ENCODE measurements around the gene YAF2. TPM values are rescaled to one million over a fixed set of nuclear protein-coding genes. Genes with fewer than 3 reads are reported as not detected.

Gene YAF2
- total RNA-seq, 1 experiment from 2014 or later = 15.0 TPM

DNA sequence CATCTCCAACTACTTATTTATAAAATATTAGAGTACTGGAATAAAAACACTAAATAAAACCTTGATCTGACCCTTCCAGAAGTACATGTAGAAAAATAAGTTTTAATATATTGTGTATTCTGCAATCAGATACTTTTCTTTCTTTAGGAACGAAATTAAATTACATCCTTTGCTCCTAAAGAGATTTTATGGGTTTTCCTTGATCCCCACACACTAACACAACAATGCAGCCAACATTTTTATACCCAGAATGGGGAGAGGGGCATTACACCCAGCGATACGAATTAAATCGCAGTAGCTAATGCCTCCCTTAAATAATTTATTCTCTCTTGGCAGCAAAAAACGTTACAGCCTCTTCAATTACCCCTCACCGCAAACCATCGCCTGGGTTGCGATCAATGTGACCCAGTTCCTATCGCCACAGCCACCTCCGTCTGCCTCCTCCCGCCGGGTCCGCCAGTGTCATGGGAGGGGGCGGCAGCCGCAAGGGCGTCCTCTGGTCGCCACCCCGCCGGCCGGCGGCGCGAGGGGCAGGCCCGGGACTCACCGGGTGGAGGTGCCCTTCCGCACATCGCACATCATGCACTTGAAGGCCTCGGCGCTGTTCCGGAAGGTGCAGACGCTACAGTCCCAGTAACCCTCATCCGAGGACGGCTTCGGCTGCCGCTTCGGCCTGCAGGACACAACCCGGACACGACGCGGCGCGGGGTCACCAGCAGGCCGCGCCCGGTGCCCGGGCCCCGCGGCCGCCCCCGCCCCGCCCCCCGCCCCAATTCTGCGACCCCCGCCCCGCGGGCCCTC, 796 bp downstream of the YAF2 start:
- intact Hi-C loops (cut with micrococcal nuclease) = loop anchor here (2.0 to 5.0 kb wide), 3 partner anchors 90 to 330 kb away; partner anchors contain the start of genes GXYLT1, PPHLN1 and ZCRB1
- Histone ChIP-seq H3K9me2 (ENCODE audit: insufficient read depth) (no peaks in the 10 kb centered on the region), H3K27me3 (ENCODE audit: insufficient read depth, low read length) (no peaks in the 10 kb centered on the region), H3K36me3 (ENCODE audit: control insufficient read depth in 1 of 2, insufficient read depth in 2 of 2, low read length in 2 of 2) (0 out of 4 replicates have a peak, but pooled peaks cover 0 to 2% of the 10 kb centered on the region in 2 experiments), H3K4me3 (replicated peaks in 1 of 2; ENCODE audit: low read depth in 1 of 2, low read length in 2 of 2) (peak overlapping the region; percentile 59 to 70), H3K79me2 (ENCODE audit: insufficient read depth, low read length) (peaks cover 32% of the 10 kb centered on the region), H3K4me1 (ENCODE audit: control insufficient read depth in 1 of 2, insufficient read depth in 2 of 2, low read length in 2 of 2) (peaks cover 0 to 15% of the 10 kb centered on the region in 2 experiments; a peak in 2 of 4 replicates), H3K9ac (ENCODE audit: low read length) (peak overlapping the region; percentile 69), H3K27ac (ENCODE audit: low read depth, low read length) (peak overlapping the region; percentile 88), H4K20me1 (ENCODE audit: insufficient read depth) (no peaks in the 10 kb centered on the region), H3K9me3 (ENCODE audit: control insufficient read depth in 1 of 2, insufficient read depth in 1 of 2, low read depth in 1 of 2, low read length in 2 of 2) (no peaks in the 10 kb centered on the region), H3K4me2 (ENCODE audit: low read length) (peak overlapping the region; percentile 73), H2AFZ (ENCODE audit: low read depth, low read length, poor library complexity, severe bottlenecking) (peak overlapping the region; percentile 13)
- BruUV-seq (replicated peaks) = no TSS peak
- POLR2A ChIA-PET = interaction anchor here (0.9 kb wide), 1 partner anchor 94 kb away, joined by 3 read pairs; no protein-coding TSS in a partner anchor
- RAD21 ChIA-PET (ENCODE audit: low non-redundant PET in 1 of 2, low total read pairs in 2 of 2, uncharacterized antibody in 2 of 2, unreplicated experiment in 2 of 2) = no interaction called here
- ATAC-seq (peak; percentile 84), DNase-seq (ENCODE audit: low read depth, low spot score) (peak; percentile 41)
- CTCF ChIA-PET = no interaction called here
- TF ChIP-seq CBX3 (IDR thresholded peaks at IDR 0.05; ENCODE audit: low read depth) (0 out of 2 replicates have a peak, but pooled peaks have one; percentile 38), YY1 (IDR thresholded peaks at IDR 0.05; ENCODE audit: extremely low read depth, insufficient replicate concordance, low read depth, low read length) (no peak), SIN3A (IDR thresholded peaks at IDR 0.05; ENCODE audit: low read depth) (0 out of 2 replicates have a peak, but pooled peaks have one; percentile 61), EGR1 (IDR thresholded peaks at IDR 0.05; ENCODE audit: low read depth) (no peak; the same call in 1 of the 2 replicates), ZFX (IDR thresholded peaks at IDR 0.05) (peak; percentile 88), SP1 (IDR thresholded peaks at IDR 0.05; ENCODE audit: low read depth) (no peak), POLR2AphosphoS5 (IDR thresholded peaks at IDR 0.05; ENCODE audit: low read depth, low read length) (0 out of 2 replicates have a peak, but pooled peaks have one; percentile 29), TCF7L2 (IDR thresholded peaks at IDR 0.05; ENCODE audit: borderline replicate concordance, extremely low read depth, insufficient read depth, insufficient read length) (peak; percentile 43)
- TF ChIP-seq, protein P1, sequence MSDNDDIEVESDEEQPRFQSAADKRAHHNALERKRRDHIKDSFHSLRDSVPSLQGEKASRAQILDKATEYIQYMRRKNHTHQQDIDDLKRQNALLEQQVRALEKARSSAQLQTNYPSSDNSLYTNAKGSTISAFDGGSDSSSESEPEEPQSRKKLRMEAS (IDR thresholded peaks at IDR 0.05) = peak; percentile 68; the same call in 1 of the 2 replicates
- TF ChIP-seq, protein P2, sequence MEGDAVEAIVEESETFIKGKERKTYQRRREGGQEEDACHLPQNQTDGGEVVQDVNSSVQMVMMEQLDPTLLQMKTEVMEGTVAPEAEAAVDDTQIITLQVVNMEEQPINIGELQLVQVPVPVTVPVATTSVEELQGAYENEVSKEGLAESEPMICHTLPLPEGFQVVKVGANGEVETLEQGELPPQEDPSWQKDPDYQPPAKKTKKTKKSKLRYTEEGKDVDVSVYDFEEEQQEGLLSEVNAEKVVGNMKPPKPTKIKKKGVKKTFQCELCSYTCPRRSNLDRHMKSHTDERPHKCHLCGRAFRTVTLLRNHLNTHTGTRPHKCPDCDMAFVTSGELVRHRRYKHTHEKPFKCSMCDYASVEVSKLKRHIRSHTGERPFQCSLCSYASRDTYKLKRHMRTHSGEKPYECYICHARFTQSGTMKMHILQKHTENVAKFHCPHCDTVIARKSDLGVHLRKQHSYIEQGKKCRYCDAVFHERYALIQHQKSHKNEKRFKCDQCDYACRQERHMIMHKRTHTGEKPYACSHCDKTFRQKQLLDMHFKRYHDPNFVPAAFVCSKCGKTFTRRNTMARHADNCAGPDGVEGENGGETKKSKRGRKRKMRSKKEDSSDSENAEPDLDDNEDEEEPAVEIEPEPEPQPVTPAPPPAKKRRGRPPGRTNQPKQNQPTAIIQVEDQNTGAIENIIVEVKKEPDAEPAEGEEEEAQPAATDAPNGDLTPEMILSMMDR (IDR thresholded peaks at IDR 0.05 in 2 of 3, conservative IDR thresholded peaks at IDR 0.05 in 1 of 3; ENCODE audit: borderline replicate concordance in 1 of 3, insufficient read depth in 1 of 3, low read depth in 2 of 3, low read length in 2 of 3) = peak in 2 of 3 experiments; percentile 41 to 47; a peak in 4 of 6 replicates
- TF ChIP-seq, protein P3, sequence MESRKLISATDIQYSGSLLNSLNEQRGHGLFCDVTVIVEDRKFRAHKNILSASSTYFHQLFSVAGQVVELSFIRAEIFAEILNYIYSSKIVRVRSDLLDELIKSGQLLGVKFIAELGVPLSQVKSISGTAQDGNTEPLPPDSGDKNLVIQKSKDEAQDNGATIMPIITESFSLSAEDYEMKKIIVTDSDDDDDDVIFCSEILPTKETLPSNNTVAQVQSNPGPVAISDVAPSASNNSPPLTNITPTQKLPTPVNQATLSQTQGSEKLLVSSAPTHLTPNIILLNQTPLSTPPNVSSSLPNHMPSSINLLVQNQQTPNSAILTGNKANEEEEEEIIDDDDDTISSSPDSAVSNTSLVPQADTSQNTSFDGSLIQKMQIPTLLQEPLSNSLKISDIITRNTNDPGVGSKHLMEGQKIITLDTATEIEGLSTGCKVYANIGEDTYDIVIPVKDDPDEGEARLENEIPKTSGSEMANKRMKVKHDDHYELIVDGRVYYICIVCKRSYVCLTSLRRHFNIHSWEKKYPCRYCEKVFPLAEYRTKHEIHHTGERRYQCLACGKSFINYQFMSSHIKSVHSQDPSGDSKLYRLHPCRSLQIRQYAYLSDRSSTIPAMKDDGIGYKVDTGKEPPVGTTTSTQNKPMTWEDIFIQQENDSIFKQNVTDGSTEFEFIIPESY (IDR thresholded peaks at IDR 0.05; ENCODE audit: extremely low read depth, insufficient replicate concordance, low read length) = no peak
